Stimulated activated effector memory CD8-positive, alpha-beta T cell treated with anti-CD3 and anti-CD28 coated beads, Interleukin-12 subunit alpha, Interleukin-12 subunit beta, amount 100 ng/mL, for 72 hours (primary cell): Measurements from ENCODE around the gene RNF115.

Experiments used
- ATAC-seq: fragments of 150-1000 bp; cut with Tn5 transposase; 2 replicates; pipeline ENCODE4 v1.10.0; 2021
- DNase-seq, 2 donors: peaks; one replicate each; pipeline ENCODE4 v3.0.0; 2021 to 2022; ENCODE audit warnings: low spot score in 2 of 2
- H3K27ac Mint-ChIP-seq: one replicate; pipeline ENCODE4 v1.8.0; 2022; ENCODE audit warnings: mild to moderate bottlenecking, mixed read lengths
- H3K36me3 Mint-ChIP-seq: one replicate; pipeline ENCODE4 v1.8.0; 2022; ENCODE audit warnings: mild to moderate bottlenecking, mixed read lengths
- H3K4me1 Mint-ChIP-seq: one replicate; pipeline ENCODE4 v1.8.0; 2022; ENCODE audit warnings: mixed read lengths
- H3K4me3 Mint-ChIP-seq: one replicate; pipeline ENCODE4 v1.8.0; 2022; ENCODE audit warnings: mild to moderate bottlenecking, mixed read lengths
- H3K9me3 Mint-ChIP-seq: one replicate; pipeline ENCODE4 v1.8.0; 2022; ENCODE audit warnings: mixed read lengths

Gene RNF115

DNA sequence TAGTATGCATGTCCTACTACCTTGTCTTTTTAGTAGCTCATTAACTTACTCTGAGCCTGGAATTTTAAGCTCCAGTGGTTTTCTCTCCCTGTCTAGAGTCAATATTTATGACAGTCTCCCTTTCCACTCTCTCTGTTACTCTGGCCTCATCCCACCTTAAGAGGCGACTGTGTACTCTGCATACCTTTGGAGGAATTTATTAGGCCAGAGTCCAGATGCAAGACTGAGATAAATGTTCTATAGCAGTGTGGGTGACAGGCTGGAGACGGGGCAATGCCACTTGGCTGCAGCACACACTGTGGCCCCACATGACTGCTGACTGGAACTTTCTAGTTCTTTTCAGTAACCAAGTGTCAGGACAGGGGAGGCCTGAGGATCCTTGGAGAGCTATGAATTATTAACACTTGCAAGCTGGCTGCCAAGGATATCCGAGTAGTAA lies 112.7 kb downstream of the RNF115 start:
- no peak overlapping the region for H3K4me3 Mint-ChIP-seq
- no peaks in the 10 kb centered on the region for H3K36me3 Mint-ChIP-seq
- ATAC-seq, result no peak
- H3K9me3 Mint-ChIP-seq, result no peaks in the 10 kb centered on the region
- peaks cover 11% of the 10 kb centered on the region for H3K4me1 Mint-ChIP-seq
- H3K27ac Mint-ChIP-seq, result no peak overlapping the region
- no peak for DNase-seq

DNA sequence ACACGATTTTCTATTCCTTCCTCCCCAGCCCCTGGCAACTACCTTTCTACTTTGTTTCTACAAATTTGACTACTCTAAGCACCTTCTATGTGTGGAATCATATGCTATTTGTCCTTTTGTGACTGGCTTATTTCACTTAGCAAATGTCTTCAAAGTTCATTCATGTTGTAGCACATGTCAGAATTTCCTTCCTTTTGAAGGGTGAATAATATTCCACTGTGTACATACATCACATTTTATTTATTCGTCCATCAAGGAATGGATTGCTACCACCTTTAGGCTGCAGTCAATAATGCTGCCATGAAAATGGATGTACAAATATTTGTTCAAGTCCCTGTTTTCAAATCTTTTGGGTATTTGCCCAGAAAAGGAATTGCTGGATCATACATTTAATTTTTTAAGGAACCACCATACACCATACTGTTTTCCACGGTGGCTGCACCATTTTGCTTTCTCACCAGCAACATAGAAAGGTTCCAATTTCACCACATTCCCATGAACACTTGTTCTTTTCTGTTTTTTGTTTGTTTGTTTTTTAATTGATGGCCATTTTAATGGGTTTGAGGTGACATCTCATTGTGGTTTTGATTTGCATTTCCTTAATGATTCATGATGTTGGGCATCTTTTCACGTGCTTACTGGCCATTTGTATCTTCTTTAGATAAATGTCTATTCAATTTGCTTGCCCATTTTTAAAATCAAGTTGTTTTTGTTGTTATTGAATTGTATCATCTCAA lies 113.4 kb downstream of the RNF115 start:
- no peaks in the 10 kb centered on the region for H3K9me3 Mint-ChIP-seq
- DNase-seq (no peak), ATAC-seq (no peak)
- no peak overlapping the region for H3K27ac Mint-ChIP-seq
- H3K36me3 Mint-ChIP-seq, result no peaks in the 10 kb centered on the region
- peaks cover 9% of the 10 kb centered on the region for H3K4me1 Mint-ChIP-seq
- no peak overlapping the region for H3K4me3 Mint-ChIP-seq

DNA sequence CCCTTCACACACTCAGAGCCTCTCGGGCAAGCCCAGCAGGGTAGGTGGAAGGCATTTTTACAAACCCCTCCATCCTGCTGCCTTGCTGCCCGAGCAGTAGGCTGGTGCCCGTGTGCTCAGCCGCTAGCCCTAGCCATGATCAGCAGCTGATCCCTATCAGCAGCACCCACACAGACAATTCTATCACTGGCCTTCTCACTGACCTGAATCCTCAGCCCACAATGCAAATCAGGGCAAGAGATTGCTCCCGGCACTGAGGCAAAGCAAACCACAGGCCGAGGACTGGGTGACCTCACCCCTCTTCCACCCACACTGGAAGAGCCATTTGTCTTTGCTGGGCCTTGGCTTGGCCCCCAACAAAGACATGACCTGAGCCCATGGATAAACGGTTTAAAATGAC lies 115.8 kb downstream of the RNF115 start:
- Mint-ChIP-seq H3K36me3 (no peaks in the 10 kb centered on the region), H3K4me1 (peaks cover 9% of the 10 kb centered on the region), H3K27ac (no peak overlapping the region), H3K9me3 (no peaks in the 10 kb centered on the region), H3K4me3 (no peak overlapping the region)
- DNase-seq, result no peak
- peak; percentile 73 for ATAC-seq

DNA sequence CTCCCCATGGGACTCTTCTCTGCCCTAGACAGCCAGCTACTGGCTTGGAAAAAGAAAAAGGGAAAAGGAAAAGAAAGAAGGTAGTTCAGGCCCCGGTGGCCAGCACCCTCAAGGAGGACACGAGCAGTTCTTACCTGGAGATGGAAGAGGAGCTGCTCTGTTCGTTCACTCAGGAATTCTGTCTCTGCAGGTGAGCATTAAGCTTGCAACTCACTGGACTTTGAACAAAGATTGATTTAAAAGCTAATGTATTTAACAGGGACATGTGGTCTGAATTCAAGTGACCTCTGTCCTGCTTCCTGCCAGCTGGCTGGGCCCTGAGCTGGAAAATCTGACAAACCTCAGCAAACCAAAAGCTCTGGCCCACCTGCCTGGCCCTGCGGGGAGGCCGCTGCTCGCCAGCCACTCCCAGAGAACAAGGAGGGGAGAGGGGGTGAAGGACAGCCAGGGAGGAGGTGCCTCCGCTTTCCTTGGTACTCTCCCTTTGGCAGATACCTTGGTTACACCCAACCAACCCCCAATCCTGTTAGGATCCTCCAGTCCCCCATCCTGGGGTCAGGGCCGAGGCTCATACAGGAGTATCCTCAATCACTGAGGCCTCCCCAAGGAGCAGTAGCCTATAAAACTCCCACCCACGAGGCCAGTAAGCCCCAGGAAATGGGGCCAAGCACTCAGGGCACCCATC lies 116.6 kb downstream of the RNF115 start, which contains the start of gene PDZK1:
PDZK1 (minus strand) TSS at position 186 of the 685 bp plus-strand sequence. CDS start 19,347 bp downstream, outside the sequence.
- no peak within 1 kb of the TSS for H3K27ac Mint-ChIP-seq
- ATAC-seq, result no peak
- H3K4me1 Mint-ChIP-seq, result peaks cover 9% of the 10 kb centered on the region
- no peaks in the 10 kb centered on the region for H3K9me3 Mint-ChIP-seq
- H3K4me3 Mint-ChIP-seq, result no peak within 1 kb of the TSS
- no peaks in the 10 kb centered on the region for H3K36me3 Mint-ChIP-seq
- no peak for DNase-seq

GRCh38 chr1:145706086-145706664 lies 117.7 kb downstream of the RNF115 start:
- no peaks in the 10 kb centered on the region for H3K36me3 Mint-ChIP-seq
- H3K9me3 Mint-ChIP-seq, result no peaks in the 10 kb centered on the region
- DNase-seq (no peak), ATAC-seq (no peak)
- H3K4me3 Mint-ChIP-seq, result no peak overlapping the region
- peaks cover 9% of the 10 kb centered on the region for H3K4me1 Mint-ChIP-seq
- no peak overlapping the region for H3K27ac Mint-ChIP-seq

GRCh38 chr1:145705622-145706021 lies 118.3 kb downstream of the RNF115 start:
- no peaks in the 10 kb centered on the region for H3K9me3 Mint-ChIP-seq
- H3K4me1 Mint-ChIP-seq, result peaks cover 9% of the 10 kb centered on the region
- no peak overlapping the region for H3K27ac Mint-ChIP-seq
- H3K4me3 Mint-ChIP-seq, result no peak overlapping the region
- DNase-seq, result no peak
- ATAC-seq, result no peak
- no peaks in the 10 kb centered on the region for H3K36me3 Mint-ChIP-seq

- no peak for DNase-seq
- Mint-ChIP-seq H3K9me3 (no peaks in the 10 kb centered on the region), H3K4me1 (peaks cover 3% of the 10 kb centered on the region), H3K4me3 (no peak overlapping the region), H3K27ac (no peak overlapping the region), H3K36me3 (no peaks in the 10 kb centered on the region)
- ATAC-seq, result no peak
Observed at GRCh38 chr1:145702826-145703225, 121.1 kb downstream of the RNF115 start.

- H3K4me1 Mint-ChIP-seq, result no peaks in the 10 kb centered on the region
- H3K27ac Mint-ChIP-seq, result no peak overlapping the region
- DNase-seq (no peak), ATAC-seq (no peak)
- peaks cover 4% of the 10 kb centered on the region for H3K36me3 Mint-ChIP-seq
- H3K4me3 Mint-ChIP-seq, result no peak overlapping the region
- no peaks in the 10 kb centered on the region for H3K9me3 Mint-ChIP-seq
Observed at GRCh38 chr1:145702052-145702451, 121.8 kb downstream of the RNF115 start.

DNA sequence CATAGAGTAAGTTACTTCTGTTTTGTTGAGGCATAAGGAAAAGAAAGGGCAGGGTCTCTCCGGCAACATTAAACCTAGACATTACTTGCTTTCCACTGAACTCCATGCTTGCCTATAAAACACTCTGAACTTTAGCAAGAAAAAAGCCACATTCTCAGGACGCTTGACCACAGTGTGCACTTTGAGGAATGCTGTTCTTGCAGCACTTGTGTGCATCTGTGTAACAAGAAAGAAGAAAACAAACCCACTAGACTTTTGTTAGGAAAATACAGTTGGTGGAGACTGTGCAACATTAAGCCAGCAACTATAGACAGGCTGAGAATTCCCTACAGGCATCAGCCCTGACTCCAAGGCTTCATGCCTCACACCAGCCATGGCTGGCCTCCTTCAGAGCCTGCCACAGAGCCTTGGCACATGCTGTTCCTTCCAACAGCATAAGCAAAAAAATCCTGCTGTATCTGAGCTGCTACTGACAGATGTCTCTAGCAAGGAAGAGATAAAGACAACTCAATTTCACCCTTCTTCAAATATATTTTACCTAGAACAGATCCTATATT lies 122.5 kb downstream of the RNF115 start:
- H3K27ac Mint-ChIP-seq, result no peak overlapping the region
- no peaks in the 10 kb centered on the region for H3K9me3 Mint-ChIP-seq
- no peaks in the 10 kb centered on the region for H3K4me1 Mint-ChIP-seq
- H3K4me3 Mint-ChIP-seq, result no peak overlapping the region
- peaks cover 6% of the 10 kb centered on the region for H3K36me3 Mint-ChIP-seq
- ATAC-seq (no peak), DNase-seq (no peak)

DNA sequence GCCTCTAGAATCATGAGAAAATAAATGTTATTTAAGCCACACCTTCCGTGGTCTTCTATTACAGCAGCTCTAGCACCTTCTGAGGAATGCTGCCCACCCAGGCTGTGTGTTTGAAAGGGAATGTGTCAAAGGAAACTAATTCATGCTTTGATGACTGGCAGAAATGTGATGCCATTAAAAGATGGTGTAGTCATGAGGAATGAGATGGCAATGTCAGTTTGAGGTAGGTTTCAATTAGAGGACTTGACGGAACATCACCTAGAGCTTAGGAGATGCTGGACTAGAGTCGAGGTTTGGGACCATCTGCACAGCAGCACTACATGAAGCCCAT lies 127.3 kb downstream of the RNF115 start:
- DNase-seq (no peak), ATAC-seq (no peak)
- Mint-ChIP-seq H3K4me3 (no peak overlapping the region), H3K4me1 (no peaks in the 10 kb centered on the region), H3K9me3 (no peaks in the 10 kb centered on the region), H3K27ac (no peak overlapping the region), H3K36me3 (peaks cover 6% of the 10 kb centered on the region)

GRCh38 chr1:145695821-145696629 lies 127.9 kb downstream of the RNF115 start:
- no peaks in the 10 kb centered on the region for H3K4me1 Mint-ChIP-seq
- H3K36me3 Mint-ChIP-seq, result peaks cover 6% of the 10 kb centered on the region
- no peak for DNase-seq
- no peaks in the 10 kb centered on the region for H3K9me3 Mint-ChIP-seq
- ATAC-seq, result no peak
- no peak overlapping the region for H3K4me3 Mint-ChIP-seq
- H3K27ac Mint-ChIP-seq, result no peak overlapping the region

DNA sequence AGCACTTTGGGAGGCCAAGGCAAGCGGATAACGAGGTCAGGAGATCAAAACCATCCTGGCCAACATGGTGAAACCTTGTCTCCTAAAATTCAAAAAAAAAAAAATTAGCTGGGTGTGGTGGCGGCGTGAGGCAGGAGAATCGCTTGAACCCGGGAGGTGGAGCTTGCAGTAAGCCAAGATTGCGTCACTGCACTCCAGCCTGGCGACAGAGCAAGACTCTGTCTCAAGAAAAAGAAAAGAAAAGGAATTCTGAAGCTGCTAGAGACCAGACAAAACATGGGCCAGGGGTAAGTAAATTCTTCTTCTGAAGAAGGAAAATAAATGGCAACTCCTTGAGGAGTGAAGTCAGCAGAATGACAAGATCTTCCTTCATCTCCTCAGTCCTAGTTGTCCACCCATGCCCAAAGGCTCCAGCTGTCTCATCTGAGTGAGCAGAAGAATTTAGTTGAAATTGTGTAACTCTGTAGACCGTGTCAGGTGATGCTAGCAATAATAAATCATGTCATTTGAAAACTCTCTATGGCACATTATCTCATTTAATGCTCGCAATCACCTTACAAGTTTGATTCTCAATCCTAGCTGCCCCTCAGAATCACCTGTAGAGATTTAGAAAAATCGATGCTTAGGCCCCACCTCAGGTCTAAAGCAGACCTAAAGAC lies 131.0 kb downstream of the RNF115 start:
- Mint-ChIP-seq H3K4me1 (peaks cover 29% of the 10 kb centered on the region), H3K27ac (no peak overlapping the region), H3K36me3 (peaks cover 16% of the 10 kb centered on the region), H3K9me3 (no peaks in the 10 kb centered on the region), H3K4me3 (no peak overlapping the region)
- DNase-seq (no peak), ATAC-seq (no peak)

DNA sequence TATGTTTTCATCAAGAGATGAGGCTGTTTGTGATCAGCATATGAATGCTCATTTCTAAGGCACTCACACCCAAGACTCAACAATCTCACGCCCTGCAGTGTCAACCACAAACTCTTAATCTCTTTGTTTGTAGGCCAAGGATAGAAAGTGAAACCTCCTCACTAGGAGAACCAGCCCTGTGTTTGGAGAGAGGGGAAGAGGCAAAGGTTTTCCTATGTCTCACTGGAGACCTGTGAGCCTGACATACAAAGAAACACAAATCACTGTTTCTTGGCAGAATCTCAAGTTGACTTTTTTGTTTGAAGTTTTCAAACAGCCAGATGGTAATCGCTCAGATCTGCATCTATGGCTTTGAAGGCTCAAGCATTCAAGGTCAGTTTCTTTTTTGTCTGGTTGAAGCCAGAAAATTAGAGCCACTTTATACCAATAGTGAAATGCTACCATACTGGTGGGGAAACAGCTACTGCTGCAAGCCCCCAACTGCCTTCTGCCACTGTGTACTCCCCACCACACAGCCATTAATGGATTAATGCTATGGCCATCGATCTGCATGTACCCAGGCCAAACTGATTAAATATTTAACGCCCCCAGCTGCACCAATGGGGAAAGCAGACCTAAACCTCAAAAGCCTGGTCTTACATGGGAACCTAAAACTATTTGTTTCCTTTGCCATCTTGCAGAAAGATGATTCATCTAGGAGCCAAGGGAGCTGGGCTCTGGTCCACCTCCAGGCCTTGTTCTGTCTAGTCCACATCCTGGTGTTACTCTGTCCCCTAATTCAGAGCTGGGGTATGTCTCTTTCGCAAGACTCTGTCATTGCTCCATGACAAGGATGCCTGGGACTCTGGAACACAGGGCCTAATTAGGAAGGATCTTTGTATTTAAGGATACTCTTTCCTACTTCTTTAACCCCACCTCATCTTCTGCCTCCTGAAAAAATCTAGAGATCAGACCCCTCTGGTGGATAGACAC lies 133.0 kb downstream of the RNF115 start:
- ATAC-seq (peak; percentile 98), DNase-seq (no peak)
- peaks cover 29% of the 10 kb centered on the region for H3K4me1 Mint-ChIP-seq
- no peaks in the 10 kb centered on the region for H3K9me3 Mint-ChIP-seq
- H3K4me3 Mint-ChIP-seq, result peak overlapping the region; percentile 3
- no peak overlapping the region for H3K27ac Mint-ChIP-seq
- peaks cover 9% of the 10 kb centered on the region for H3K36me3 Mint-ChIP-seq

DNA sequence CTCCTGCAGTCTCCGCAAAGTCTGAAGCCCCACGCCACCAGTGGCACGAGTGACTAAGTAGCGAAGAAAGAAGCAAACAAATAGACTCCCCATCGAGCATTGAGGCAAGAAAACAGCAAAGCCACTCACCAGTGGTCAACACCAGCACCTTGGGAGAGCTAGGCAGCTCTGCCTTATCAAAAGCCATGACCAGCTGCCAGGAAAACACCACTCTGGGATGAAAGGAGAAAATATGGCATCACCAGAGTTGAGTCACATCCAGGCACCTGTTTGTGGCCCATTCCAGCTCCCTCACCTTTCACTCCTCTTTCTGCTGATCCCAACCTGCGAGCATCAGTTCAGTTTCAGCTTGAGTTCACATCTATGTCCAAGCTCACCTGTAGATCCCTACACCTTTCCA lies 134.0 kb downstream of the RNF115 start:
- Mint-ChIP-seq H3K4me3 (peak overlapping the region; percentile 3), H3K4me1 (peaks cover 29% of the 10 kb centered on the region)

More for the DNA sequence above, 134.0 kb downstream of the RNF115 start:
- no peaks in the 10 kb centered on the region for H3K9me3 Mint-ChIP-seq
- peak overlapping the region; percentile 38 for H3K27ac Mint-ChIP-seq
- H3K36me3 Mint-ChIP-seq, result peaks cover 9% of the 10 kb centered on the region
- ATAC-seq (no peak), DNase-seq (no peak)
